Activated naive CD4-positive, alpha-beta T cell treated with anti-CD3 and anti-CD28 coated beads, Interleukin-2, amount 50 U/mL, for 24 hours (primary cell): ENCODE measurements around the gene CCDC149.

Source experiments
- H3K27ac Mint-ChIP-seq: one replicate; pipeline ENCODE4 v1.8.0; 2021; ENCODE audit warnings: mild to moderate bottlenecking, mixed read lengths
- H3K27me3 Mint-ChIP-seq: one replicate; pipeline ENCODE4 v1.8.0; 2021; ENCODE audit warnings: mixed read lengths
- H3K36me3 Mint-ChIP-seq: one replicate; pipeline ENCODE4 v1.8.0; 2021; ENCODE audit warnings: mixed read lengths
- H3K4me1 Mint-ChIP-seq: one replicate; pipeline ENCODE4 v1.8.0; 2021; ENCODE audit warnings: mixed read lengths
- H3K4me3 Mint-ChIP-seq: one replicate; pipeline ENCODE4 v1.8.0; 2021; ENCODE audit warnings: mild to moderate bottlenecking, mixed read lengths
- H3K9me3 Mint-ChIP-seq: one replicate; pipeline ENCODE4 v1.8.0; 2021; ENCODE audit warnings: mixed read lengths

CCDC149 gene

GRCh38 chr4:24775032-24775605, 137.7 kb downstream of the CCDC149 start:
- no peak overlapping the region for H3K27ac Mint-ChIP-seq
- no peaks in the 10 kb centered on the region for H3K36me3 Mint-ChIP-seq
- no peaks in the 10 kb centered on the region for H3K4me1 Mint-ChIP-seq
- H3K27me3 Mint-ChIP-seq = peaks cover 2% of the 10 kb centered on the region
- H3K9me3 Mint-ChIP-seq = peaks cover 5% of the 10 kb centered on the region
- H3K4me3 Mint-ChIP-seq = no peak overlapping the region

- H3K9me3 Mint-ChIP-seq = peaks cover 5% of the 10 kb centered on the region
- no peak overlapping the region for H3K4me3 Mint-ChIP-seq
- peaks cover 2% of the 10 kb centered on the region for H3K27me3 Mint-ChIP-seq
- no peaks in the 10 kb centered on the region for H3K36me3 Mint-ChIP-seq
- no peak overlapping the region for H3K27ac Mint-ChIP-seq
- no peaks in the 10 kb centered on the region for H3K4me1 Mint-ChIP-seq
Measured at GRCh38 chr4:24774452-24774851, 138.4 kb downstream of the CCDC149 start.

- Mint-ChIP-seq H3K27me3 (peaks cover 2% of the 10 kb centered on the region), H3K36me3 (no peaks in the 10 kb centered on the region), H3K4me3 (no peak overlapping the region)
Measured at GRCh38 chr4:24772952-24773351, 139.9 kb downstream of the CCDC149 start.

GRCh38 chr4:24772061-24772705, 140.7 kb downstream of the CCDC149 start:
- Mint-ChIP-seq H3K9me3 (peaks cover 5% of the 10 kb centered on the region), H3K36me3 (no peaks in the 10 kb centered on the region), H3K27ac (no peak overlapping the region), H3K4me3 (no peak overlapping the region), H3K4me1 (no peaks in the 10 kb centered on the region), H3K27me3 (peaks cover 2% of the 10 kb centered on the region)

More at GRCh38 chr4:24772952-24773351, 139.9 kb downstream of the CCDC149 start:
- no peaks in the 10 kb centered on the region for H3K4me1 Mint-ChIP-seq
- H3K9me3 Mint-ChIP-seq = peaks cover 5% of the 10 kb centered on the region
- H3K27ac Mint-ChIP-seq = no peak overlapping the region

- H3K4me3 Mint-ChIP-seq = no peak overlapping the region
- no peaks in the 10 kb centered on the region for H3K36me3 Mint-ChIP-seq
- H3K27me3 Mint-ChIP-seq = peaks cover 2% of the 10 kb centered on the region
- peaks cover 5% of the 10 kb centered on the region for H3K9me3 Mint-ChIP-seq
- H3K4me1 Mint-ChIP-seq = no peaks in the 10 kb centered on the region
- H3K27ac Mint-ChIP-seq = no peak overlapping the region
Measured at GRCh38 chr4:24771241-24771640, 141.6 kb downstream of the CCDC149 start.

- no peak overlapping the region for H3K27ac Mint-ChIP-seq
- H3K36me3 Mint-ChIP-seq = no peaks in the 10 kb centered on the region
- H3K9me3 Mint-ChIP-seq = peaks cover 5% of the 10 kb centered on the region
- H3K4me1 Mint-ChIP-seq = no peaks in the 10 kb centered on the region
- no peak overlapping the region for H3K4me3 Mint-ChIP-seq
- peaks cover 1% of the 10 kb centered on the region for H3K27me3 Mint-ChIP-seq
Measured at GRCh38 chr4:24770667-24771066, 142.2 kb downstream of the CCDC149 start.

GRCh38 chr4:24770032-24770584, 142.7 kb downstream of the CCDC149 start:
- Mint-ChIP-seq H3K4me1 (no peaks in the 10 kb centered on the region), H3K4me3 (no peak overlapping the region), H3K36me3 (no peaks in the 10 kb centered on the region), H3K27ac (no peak overlapping the region), H3K9me3 (peaks cover 5% of the 10 kb centered on the region), H3K27me3 (no peaks in the 10 kb centered on the region)

- H3K9me3 Mint-ChIP-seq = peaks cover 5% of the 10 kb centered on the region
- no peaks in the 10 kb centered on the region for H3K36me3 Mint-ChIP-seq
- no peaks in the 10 kb centered on the region for H3K27me3 Mint-ChIP-seq
- H3K27ac Mint-ChIP-seq = no peak overlapping the region
- no peaks in the 10 kb centered on the region for H3K4me1 Mint-ChIP-seq
- no peak overlapping the region for H3K4me3 Mint-ChIP-seq
Measured at GRCh38 chr4:24769571-24769970, 143.3 kb downstream of the CCDC149 start.

- Mint-ChIP-seq H3K4me3 (no peak overlapping the region), H3K4me1 (no peaks in the 10 kb centered on the region), H3K36me3 (no peaks in the 10 kb centered on the region), H3K27me3 (no peaks in the 10 kb centered on the region), H3K27ac (no peak overlapping the region), H3K9me3 (peaks cover 5% of the 10 kb centered on the region)
Measured at GRCh38 chr4:24768604-24769003, 144.2 kb downstream of the CCDC149 start.

GRCh38 chr4:24768006-24768405, 144.8 kb downstream of the CCDC149 start:
- H3K4me1 Mint-ChIP-seq = no peaks in the 10 kb centered on the region
- H3K9me3 Mint-ChIP-seq = peaks cover 5% of the 10 kb centered on the region
- H3K27me3 Mint-ChIP-seq = no peaks in the 10 kb centered on the region
- H3K36me3 Mint-ChIP-seq = no peaks in the 10 kb centered on the region
- no peak overlapping the region for H3K4me3 Mint-ChIP-seq
- H3K27ac Mint-ChIP-seq = no peak overlapping the region

GRCh38 chr4:24765376-24765988, 147.4 kb downstream of the CCDC149 start:
- Mint-ChIP-seq H3K4me3 (no peak overlapping the region), H3K27me3 (no peaks in the 10 kb centered on the region), H3K36me3 (no peaks in the 10 kb centered on the region), H3K4me1 (no peaks in the 10 kb centered on the region), H3K27ac (no peak overlapping the region), H3K9me3 (no peaks in the 10 kb centered on the region)

GRCh38 chr4:24764345-24764744, 148.5 kb downstream of the CCDC149 start:
- no peaks in the 10 kb centered on the region for H3K4me1 Mint-ChIP-seq
- H3K27me3 Mint-ChIP-seq = peaks cover 3% of the 10 kb centered on the region

GRCh38 chr4:24763631-24764297, 149.1 kb downstream of the CCDC149 start:
- no peak overlapping the region for H3K4me3 Mint-ChIP-seq
- H3K4me1 Mint-ChIP-seq = no peaks in the 10 kb centered on the region
- H3K27ac Mint-ChIP-seq = no peak overlapping the region
- H3K36me3 Mint-ChIP-seq = no peaks in the 10 kb centered on the region
- peaks cover 4% of the 10 kb centered on the region for H3K27me3 Mint-ChIP-seq
- H3K9me3 Mint-ChIP-seq = peaks cover 8% of the 10 kb centered on the region

More at GRCh38 chr4:24764345-24764744, 148.5 kb downstream of the CCDC149 start:
- H3K4me3 Mint-ChIP-seq = no peak overlapping the region
- H3K36me3 Mint-ChIP-seq = no peaks in the 10 kb centered on the region
- no peak overlapping the region for H3K27ac Mint-ChIP-seq
- H3K9me3 Mint-ChIP-seq = peaks cover 4% of the 10 kb centered on the region
